Measurements from ENCODE around the gene LONRF2.
"Not testable (repeated sequence)": the region's sequence is repeated elsewhere in the genome, so short reads cannot be mapped to it uniquely, and the experiment has no call there.

The LONRF2 gene

DNA sequence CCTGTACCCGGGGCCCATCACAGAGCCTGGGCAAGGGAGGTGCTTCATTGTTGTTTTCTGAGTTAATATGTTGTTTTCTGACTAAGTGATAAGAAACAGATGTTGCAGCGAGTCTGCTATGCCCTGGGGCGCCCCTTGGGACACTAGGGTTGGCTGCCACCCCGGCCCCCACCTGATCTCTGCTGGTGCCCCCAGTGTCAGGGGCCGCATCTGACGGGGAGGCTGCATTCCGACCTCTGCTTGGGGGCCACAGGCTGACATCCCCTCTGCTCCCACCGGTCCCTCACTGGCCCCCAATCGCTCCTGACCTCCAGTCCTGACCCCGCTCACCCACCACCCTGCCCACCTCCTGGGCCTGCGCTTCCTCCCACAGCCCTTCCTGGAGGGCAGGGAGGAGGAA, 65.9 kb downstream of the LONRF2 start:
- in situ Hi-C loops (cut with MboI; ENCODE audit: low sequenced_read_pairs) = no loop called here

DNA sequence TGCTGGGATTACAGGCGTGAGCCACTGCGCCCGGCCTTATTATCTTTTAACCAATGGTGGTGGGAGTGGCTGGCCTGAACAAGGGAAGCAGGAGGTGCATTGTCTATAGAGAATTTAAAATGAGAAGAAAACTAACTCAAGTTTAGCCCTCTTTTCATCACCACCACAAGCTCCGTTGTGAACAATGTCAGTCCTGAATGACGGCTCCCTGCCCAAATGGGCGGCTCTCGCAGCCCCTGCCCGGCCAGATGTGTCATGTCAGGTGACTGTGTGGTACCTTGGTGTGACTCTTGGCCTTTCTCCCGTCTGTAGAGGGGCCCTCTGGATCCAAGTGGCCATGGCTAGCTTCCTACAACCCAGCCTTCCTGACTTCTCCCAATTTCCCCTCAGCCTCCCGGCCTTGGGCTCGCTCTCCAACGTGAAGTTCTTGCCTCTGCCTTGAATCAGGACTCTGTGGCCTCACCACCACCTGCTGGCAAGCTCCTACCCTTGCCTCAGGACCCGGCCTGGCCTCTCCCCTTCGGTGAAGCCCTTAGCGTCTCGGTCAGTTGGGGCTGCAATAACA, 67.6 kb downstream of the LONRF2 start:
- in situ Hi-C loops (cut with MboI; ENCODE audit: low sequenced_read_pairs) = no loop called here

DNA sequence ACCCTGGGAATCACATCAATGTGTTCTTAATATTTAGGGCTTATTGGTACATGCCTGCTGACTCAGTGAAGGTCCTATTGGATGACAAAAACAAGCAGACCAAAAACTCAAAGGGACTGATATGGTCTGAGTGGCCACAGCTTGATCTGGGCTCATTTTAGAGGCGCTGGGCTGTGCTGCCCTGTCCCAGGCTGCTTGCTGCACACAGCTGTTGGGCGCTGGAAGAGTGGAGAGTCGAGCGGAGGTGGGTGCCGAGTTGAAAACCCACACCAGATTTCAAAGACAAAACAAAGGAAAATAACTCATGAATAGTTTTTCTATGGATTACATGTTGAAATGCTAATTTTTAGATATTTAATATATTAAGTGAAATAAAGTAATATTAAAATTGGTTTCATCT, 68.5 kb downstream of the LONRF2 start:
- in situ Hi-C loops (cut with MboI; ENCODE audit: low sequenced_read_pairs) = no loop called here

DNA sequence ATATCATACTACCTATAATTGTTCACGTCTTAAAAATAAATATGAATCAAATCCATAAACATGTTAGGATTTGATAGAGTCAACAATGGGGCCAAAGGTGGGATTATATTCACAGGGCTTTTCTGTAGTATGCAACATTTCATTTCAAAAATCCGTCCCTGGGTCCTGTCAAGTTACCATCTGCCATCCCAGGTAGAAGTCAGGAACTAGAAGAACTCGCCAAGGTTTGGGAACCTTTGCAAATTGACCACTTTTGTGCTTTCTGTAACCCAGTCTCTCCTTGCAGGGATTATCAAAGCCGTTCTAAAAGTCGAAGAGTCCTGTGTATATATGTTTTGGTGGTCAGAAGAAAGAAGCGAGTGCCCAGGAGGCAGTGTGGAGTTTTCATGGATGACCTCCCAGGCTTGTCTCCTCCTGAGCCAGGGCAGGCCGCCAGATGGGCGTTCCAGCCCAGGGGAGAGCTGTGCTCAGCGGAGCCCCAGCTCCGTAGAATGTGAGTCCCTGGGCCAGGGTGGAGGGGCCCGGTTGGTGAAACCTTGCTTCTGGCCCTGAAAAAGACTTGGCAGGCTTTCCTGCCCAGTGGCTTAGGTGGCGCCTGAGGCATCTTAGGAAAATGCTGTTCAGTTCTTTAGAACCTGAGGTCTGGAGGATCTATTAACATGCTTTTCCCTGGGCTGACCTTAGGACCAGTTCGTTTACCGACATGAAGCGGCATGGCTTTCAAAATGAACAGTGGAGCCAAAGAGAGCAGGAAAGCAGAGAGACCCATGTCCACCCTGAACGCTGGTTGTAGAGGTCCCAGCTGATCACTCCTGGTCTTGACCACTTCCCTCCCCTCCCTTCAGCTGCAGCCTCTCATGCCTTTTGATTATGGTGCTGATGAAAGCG, 69.2 kb downstream of the LONRF2 start:
- in situ Hi-C loops (cut with MboI; ENCODE audit: low sequenced_read_pairs) = no loop called here

DNA sequence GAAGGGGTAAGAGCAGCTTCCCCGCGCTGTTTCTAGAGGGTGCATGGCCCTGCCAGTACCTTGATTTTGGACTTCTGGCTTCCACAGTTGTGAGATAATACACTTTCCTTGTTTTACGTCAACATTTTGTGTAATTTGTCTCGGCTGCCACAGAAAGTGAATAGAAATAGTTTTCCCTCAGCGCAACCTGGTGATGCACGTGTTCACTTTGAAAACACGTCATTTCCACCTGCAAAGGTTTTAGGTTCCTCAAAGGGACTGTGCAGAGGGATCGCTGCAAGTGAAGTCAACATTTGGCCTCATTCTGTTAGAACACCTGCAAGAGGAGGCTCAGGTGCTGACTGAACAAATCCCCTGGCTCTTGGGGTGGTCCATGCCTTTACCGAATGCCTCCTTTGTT, 71.7 kb downstream of the LONRF2 start:
- in situ Hi-C loops (cut with MboI; ENCODE audit: low sequenced_read_pairs) = no loop called here

DNA sequence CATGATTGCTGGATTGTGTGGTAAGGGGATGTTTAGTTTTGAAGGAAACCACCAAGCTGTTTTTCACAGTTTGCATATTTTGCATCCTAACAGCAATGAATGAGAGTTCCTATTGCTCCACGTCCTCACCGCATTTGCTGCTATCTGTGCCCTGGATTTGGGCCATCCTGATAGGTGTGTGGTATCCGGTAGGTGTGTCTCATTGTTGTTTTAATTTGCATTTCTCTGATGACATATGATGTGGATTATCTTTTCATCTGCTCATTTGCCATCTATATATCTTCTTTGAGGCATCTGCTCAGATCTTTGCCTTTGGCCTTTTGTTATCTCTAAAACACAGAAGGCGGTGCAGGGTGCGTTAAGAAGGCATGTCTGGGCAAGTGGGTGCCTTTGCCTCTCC, 73.3 kb downstream of the LONRF2 start:
- in situ Hi-C loops (cut with MboI; ENCODE audit: low sequenced_read_pairs) = no loop called here

DNA sequence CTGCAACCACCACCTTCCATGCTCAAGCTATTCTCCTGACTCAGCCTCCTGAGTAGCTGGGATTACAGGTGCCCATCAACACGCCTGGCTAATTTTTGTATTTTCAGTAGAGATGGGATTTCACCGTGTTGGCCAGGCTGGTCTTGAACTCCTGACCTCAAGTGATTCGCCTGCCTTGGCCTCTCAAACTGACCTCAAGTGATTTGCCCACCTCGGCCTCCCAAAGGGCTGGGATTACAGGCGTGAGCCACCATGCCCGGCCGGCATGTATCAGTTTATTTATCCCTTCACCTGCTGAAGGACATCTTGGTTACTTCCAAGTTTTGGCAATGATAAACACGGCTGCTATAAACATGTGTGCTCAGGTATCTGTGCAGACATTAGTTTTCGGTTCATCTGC, 73.7 kb downstream of the LONRF2 start:
- in situ Hi-C loops (cut with MboI; ENCODE audit: low sequenced_read_pairs) = not testable (repeated sequence)

DNA sequence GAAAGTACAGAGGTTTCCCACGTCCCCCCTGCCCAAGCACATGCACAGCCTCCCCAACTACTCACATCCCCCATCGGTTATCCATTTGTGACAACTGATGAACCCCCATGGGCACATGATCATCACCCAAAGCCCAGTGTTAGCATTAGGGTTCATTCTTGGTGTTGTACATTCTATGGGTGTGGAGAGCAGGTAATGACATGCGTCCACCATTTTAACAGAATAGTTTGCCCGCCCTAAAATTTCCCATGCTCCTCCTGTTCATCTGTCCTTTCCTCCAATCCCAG, 74.3 kb downstream of the LONRF2 start:
- in situ Hi-C loops (cut with MboI; ENCODE audit: low sequenced_read_pairs) = no loop called here

DNA sequence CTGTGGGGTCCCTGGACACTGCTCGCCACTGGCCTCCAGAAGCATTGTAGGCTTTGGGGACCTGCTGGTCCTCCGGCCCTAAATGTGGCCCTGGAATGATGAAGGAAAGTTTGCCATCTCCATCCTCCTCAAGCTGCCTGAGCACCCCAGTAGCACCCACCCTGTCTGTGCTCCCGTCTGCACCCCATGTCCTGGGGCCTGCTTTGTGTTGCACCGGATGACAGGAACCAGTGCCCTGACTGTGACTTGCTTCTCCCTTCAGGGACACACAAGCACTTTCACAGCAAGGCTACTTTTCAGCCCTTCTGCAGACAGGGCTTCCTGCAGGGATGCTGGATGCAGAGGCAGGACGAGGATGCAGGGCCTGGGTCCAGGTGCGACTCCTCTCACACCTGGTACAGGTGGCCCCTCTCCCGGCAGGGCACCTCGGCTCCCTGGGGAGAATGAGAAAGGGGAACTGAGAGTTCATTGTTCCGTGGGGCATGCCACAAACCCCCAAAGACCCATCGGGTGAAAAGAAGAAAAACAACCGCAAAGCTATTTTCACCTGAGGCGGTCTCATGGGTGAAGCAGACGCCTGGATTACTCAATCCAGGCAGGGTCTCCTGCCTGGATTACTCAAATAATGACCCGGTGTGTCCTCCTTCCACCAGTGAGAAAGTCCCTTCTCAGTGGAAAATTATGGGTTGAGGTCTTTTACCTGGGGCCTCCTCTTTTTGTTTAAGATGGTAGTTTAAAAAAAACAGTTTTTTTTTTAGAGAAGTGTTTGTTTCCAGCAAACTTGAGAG, 74.9 kb downstream of the LONRF2 start:
- in situ Hi-C loops (cut with MboI; ENCODE audit: low sequenced_read_pairs) = no loop called here

DNA sequence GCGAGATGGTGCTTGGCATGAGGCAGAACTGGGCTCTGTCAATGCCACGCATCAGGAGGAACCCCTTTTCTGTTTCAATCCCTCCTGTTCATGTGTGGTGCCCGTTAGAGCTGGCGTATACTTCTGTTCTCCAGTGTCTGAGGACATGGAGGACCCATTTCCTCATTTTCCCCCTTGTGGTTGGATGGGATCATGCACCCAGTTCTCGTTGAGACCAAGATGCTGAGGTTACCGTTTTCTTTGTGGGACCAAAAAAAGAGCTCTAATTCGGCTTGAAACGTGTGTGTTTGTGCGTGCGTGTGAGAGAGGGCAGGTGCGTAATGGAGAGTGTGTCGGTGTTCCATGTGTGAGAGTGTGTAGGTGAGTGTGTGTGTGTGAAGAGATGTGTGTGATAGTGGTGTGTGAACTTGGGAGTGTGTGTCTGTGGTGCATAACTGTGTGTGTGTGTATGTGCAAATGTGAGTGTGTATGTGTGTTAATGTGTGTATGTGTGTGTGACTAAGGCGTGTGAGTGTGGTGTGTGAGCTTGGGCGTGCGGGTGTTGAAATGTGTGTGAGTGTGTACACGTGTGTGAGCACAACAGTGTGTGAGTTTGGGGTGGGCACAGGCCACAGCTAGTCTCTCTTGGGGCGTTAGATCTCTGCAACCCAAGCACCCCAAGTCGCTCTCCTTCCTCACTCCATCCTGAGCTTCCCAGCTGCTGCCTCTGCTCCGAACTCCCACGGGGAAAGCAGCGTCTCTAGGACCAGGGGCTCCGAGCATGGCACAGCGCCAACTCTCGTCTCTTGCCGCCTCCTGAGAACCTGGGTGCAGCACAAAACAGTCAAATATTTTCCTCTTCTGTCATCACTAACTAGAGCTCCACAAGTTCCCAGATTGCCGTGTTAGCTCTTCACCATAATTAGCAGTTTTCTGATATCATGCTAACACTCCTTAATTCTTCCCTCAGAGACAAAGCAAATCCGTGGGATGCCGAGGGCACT, 75.8 kb downstream of the LONRF2 start:
- in situ Hi-C loops (cut with MboI; ENCODE audit: low sequenced_read_pairs) = no loop called here

DNA sequence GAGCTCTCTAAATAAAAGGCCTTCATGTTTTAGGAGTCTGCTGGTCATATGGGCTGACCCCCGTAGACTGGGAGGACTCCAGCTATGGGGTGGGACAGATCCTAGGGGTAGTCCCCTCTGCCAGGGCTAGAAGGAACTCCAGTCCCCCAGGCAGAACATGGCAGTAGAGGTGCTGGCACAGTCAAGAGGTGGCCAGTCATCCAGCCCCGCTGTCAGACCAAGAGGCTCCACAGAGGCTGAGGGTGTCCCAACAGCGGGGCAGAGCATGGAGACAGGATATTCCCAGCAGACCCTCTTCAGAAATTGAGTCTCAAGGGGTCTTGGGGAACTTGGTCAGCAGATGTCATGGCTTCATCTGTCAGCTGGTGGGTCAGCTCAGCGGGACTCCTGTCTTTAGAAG, 76.6 kb downstream of the LONRF2 start:
- in situ Hi-C loops (cut with MboI; ENCODE audit: low sequenced_read_pairs) = no loop called here

DNA sequence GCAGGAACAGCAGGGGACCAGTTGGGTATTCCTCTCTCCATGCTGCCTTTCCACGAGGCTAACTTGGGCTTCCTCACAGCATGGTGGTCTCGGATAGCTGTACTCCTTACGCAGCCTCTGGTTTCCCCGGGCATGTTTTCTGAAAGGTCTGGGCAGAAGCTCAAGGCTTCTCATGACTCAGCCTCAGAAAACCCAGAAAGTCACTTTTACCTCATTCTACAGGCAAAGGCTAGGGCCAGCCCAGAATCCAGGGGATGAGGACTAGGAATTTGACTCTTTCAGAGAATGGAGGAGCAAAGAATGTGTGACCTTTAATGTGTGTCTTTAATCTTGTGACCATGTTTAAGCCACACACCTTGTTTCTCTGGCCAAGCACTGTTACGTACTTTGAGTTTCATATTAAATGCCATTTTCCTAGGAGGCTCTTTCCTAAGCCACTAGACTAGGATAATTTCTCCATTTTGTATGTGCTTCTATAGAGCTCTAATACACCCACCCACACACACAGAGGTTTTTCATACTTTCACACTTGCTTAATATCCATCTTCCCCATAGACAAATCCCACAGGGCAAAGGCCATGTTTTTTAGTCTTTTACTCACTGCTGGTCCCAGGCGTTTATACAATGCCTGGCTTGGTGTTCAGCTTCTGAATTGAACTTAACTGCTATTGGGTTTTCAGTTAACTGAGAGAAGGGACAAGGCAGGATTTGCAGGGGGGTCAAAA, 77.3 kb downstream of the LONRF2 start:
- in situ Hi-C loops (cut with MboI; ENCODE audit: low sequenced_read_pairs) = no loop called here

DNA sequence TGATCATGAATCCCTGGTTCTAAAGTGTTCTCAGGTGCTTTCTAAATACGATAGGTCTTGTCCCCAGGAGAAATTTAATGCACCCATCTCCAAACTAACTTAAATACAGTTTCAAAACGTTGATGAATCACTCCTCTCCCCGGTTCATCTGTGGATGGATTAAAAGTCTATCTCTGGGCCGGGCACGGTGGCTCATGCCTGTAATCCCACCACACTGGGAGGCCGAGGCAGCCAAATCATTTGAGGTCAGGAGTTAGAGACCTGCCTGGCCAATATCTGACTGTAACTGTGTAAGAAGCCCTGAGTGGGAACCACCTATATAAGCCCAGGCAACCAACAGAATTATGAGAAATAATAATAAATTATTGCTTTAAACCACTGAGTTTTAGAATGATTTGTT, 78.7 kb downstream of the LONRF2 start:
- in situ Hi-C loops (cut with MboI; ENCODE audit: low sequenced_read_pairs) = no loop called here

DNA sequence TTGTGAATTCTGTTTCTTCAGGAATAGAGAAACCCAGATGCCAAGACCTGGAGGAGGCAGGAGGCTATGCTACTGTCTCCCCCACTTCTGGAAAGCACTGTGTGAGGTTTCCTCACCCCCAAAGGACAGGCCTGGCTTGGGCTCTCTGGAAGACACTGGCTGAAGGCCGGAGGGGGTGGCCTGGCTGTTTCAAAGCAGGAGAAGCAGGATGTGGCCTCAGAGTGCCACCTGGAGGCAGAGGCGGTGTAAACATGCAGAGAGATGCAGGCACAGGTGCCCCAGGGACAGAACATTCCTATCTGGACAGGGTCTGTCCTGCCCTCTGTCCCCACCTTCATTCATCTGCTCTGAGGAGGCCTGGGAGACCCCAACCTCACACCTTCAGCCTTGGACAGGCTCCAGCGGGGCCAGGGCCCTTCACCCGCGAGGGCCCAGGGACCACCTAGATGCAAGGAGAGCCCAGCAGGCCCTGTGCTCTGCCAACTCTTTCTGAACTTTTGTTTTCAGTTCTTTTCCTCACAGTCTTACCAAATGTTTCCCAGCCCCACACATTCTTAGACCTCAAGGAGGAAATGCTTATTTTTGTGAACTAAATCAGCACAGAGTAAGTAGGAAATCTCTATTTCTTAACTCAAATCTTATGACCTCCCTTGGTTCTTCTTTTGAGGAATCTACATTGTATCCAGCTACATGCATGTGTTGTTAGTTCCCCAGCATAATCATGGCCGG, 79.2 kb downstream of the LONRF2 start:
- in situ Hi-C loops (cut with MboI; ENCODE audit: low sequenced_read_pairs) = no loop called here

DNA sequence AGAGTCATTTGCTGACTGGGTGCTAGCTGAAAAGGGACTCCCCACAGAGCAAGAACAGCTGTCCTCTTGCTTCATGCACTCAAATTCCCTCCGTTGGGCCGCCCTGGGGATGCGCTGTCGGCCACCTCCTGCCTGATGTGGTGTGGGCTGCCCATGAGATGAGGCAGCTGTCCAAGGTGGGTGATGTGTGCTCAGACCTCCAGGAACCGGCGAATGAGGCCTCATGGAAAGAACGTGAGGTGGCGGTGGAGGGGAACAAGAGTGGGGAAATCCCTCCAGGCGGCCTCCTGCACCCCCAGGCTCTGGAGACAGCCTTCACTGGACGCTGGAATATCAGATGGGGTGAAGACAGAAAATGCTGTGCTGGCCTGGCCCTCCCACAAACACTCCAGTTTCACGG, 79.8 kb downstream of the LONRF2 start:
- in situ Hi-C loops (cut with MboI; ENCODE audit: low sequenced_read_pairs) = no loop called here

DNA sequence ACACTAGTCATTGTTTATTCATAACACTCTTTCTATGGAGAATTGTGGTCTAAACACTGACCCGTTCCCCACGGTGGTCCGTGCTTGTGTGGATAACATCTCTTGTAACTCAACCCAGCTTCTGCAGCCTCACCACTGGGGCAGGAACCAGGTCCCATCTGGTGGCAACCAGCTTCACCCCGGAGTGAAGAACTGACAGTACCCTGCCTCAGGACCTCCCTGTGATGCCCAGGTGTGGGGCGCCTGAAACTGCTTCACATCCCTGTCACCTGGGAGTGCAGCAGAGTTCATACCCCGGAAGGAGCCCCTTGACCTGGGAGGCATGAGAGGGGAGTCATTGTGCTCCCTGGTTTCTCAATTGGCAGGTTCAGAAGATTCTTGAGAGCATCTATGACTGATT, 81.1 kb downstream of the LONRF2 start:
- in situ Hi-C loops (cut with MboI; ENCODE audit: low sequenced_read_pairs) = no loop called here

DNA sequence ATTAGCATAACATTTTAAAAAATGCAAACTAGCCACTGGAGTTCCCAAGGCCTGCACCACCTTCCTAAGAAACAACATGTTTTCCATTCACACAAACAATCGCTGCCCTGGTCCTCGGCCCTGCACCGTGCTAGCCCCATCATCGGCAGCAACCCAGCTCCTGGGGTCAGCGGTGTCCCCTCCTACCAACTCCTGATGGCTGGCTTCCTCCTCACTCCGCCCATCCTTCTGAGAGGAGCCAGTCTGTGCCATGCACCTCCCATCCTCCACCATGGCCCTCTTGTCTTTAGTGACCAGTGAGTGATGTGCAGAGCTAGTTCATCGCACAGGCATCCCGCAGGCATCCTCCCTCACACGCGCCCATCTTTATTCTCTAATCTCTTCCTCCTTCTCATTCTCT, 81.9 kb downstream of the LONRF2 start:
- in situ Hi-C loops (cut with MboI; ENCODE audit: low sequenced_read_pairs) = no loop called here

DNA sequence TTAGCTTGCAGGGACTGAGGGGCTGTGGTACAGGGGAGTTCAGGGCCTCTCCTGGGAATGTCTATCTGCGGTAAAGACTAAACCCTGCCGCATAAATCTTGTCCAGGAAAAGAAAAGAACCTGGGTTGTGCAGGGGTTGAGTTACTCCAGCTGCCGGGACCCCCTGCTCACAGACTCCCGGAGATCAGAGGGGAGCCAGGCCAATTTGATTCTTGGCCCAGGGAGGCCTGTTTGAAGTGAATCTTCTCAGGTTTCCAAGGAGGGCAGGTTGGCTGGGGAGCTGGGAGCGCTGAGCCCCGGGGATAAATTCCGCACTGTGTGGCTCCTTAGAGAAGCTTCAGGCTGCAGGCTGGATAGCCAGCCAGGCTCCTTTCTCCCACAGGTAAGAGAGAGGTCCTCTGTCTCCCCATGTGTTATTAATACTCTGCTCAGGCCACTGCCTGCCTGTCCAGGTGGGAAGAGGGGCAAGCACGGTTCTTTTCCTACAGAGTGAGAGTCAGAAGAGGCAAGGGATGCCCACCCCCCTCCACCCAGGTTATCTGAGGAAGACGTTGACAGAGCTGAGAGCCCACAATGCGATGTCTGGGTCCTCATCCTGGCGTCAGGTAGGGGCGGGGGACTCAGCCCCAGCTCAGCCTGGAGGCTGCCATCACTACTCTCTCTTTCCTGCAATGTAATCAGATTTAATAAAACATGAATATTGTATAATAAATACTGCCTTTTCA, 82.7 kb downstream of the LONRF2 start:
- in situ Hi-C loops (cut with MboI; ENCODE audit: low sequenced_read_pairs) = no loop called here

DNA sequence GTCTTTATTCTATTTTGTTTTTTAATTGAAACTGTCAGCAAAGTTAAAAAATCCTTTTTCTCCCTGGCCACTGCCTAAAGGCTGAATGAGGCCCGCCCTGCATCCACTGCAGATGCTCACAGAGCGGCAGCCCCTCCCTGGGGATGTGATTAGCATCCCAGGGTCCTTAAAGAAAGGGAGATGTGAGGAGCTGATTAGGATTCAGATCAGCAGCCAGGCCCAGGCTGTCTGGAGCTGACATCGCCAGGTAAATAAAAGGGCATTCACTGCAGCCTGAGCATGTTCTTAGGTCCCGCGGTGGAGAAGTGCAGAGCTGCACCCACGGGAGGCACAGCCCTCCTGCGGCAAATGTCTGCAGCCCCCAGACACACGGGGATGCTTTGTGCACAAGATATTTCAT, 83.8 kb downstream of the LONRF2 start:
- in situ Hi-C loops (cut with MboI; ENCODE audit: low sequenced_read_pairs) = no loop called here
